GM12891 (cell line): Measurements from ENCODE around the gene VAPB.

ENCODE experiments used
- POLR2A ChIP-seq: IDR thresholded peaks from 2 replicates; pipeline ENCODE4 v1.6.1; 2011; ENCODE audit warnings: low read depth, low read length, control low read depth
- POLR2AphosphoS5 ChIP-seq: IDR thresholded peaks from 2 replicates; pipeline ENCODE4 v1.6.1; 2011; ENCODE audit warnings: low read depth, low read length, control low read depth
- POU2F2 ChIP-seq: IDR thresholded peaks from 2 replicates; pipeline ENCODE4 v1.6.1; 2011; ENCODE audit warnings: low read depth, mild to moderate bottlenecking, control low read depth, low read length, moderate library complexity
- TAF1 ChIP-seq: IDR thresholded peaks from 2 replicates; pipeline ENCODE4 v1.6.1; 2011; ENCODE audit warnings: low read depth, low read length, control low read depth

- TF ChIP-seq POLR2AphosphoS5 = no peak
- TF ChIP-seq POLR2A = no peak
- TF ChIP-seq POU2F2 = peak; percentile 69; the same call in 1 of the 2 replicates
- no peak for TF ChIP-seq TAF1
These were observed 69.5 kb downstream of the VAPB start for GRCh38 chr20:58458342-58459057.
